HG02642 (cell line): ENCODE data around the gene ASTN2.

Source experiments
- ATAC-seq: cut with Tn5 transposase; IDR thresholded peaks from one replicate; pipeline ENCODE4 v1.9.1; 2021; ENCODE audit warnings: mild to moderate bottlenecking; ENCODE audit not compliant: unreplicated experiment, poor library complexity

The ASTN2 gene

DNA sequence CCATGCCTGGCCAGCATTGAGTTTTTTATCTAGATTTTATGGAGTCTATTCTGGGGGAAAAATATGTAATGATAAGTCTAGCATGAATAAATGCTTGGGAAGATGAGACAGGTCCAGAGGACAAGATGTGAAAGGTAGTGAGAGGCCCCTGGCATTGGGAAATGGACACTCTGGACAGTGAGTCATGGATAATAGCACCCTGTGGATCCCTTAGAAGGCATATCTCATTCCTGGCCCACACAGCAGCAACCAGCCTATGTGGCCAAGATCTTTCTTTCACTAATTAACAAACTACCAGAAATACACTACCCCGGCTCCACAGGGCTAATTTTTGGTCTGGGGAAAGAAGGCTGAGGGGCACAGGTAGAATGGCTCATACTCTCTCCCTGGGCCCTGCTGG lies 371.7 kb downstream of the ASTN2 start:
- no peak for ATAC-seq

DNA sequence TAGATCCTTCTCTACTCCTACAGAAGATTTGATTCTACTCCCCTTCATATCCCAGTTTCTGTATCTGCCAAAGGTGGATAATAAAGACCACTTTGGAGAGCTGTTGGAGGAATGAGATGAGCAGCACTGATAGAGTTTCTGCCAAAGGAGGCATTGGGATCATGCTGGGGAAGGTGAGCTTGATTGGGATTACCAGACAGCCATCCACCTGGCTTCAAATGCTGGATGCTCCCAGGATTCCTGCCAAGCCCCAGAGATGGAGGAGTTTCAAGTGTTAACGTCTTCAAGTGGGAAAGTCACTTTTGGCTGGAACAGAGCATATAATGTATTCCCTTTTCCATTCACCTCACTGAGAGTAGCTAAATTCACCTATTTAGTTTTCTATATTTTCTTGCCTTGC lies 379.3 kb downstream of the ASTN2 start:
- no peak for ATAC-seq

DNA sequence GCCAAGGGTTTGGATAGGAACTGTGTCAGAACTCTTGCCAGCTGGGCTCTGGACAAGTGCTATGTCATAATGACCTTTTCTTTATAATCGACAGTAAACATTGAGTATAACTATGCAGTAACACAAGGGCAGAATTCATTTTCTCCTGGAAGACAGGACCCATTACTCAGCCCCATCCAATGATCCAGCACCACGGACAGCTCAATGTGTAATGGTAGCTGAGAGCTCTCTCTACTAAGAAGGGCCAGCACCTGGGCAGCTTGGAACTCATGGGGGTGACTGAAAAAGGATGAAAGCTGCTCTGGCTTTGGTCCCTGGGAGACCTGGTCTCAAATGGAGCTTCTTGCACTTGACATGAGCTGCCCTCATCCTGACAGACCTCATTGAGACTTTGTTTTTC lies 380.0 kb downstream of the ASTN2 start:
- no peak for ATAC-seq

DNA sequence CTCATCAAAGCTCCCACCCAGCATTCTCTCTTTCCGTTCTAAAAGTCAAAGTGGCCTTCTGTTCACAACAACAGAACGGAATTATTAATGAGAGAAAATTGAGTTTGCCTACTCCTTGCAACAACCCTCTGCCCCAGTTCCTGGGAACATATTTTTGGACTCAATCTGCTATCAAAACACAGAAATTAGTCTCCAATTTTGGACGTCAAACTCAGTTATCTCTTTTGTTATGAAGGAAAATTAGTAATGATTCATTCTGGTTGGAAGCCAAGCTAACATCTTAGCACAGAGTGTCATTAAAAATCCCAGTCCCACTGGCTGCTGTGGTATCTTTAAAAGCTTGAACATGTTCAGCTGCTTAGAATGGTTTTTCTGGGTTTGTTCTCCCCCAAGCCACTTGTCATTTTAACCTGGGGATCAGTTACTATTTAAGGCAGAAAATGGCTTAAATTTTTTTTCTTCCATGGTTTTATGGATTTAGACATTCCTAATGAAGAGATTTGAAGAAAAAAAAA lies 384.5 kb downstream of the ASTN2 start:
- ATAC-seq = no peak

DNA sequence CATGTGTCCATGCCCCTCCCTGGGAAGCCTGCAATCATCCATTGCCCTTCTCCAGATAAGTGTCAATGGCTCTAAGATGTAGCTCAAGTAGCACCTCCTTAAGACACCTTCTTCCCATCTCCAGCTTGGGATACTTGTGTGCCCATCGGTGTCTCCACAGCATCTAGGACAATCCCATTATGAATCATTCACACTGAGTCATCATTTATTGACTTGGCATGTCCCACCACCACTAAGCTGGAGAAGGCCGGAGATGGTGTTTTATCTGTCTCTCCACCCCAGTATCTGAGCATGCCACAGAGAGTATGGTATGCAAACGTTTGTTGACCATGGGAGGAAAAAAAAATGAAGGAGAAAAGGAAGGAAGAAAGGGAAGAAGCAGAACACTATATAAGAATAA lies 385.5 kb downstream of the ASTN2 start:
- no peak for ATAC-seq

DNA sequence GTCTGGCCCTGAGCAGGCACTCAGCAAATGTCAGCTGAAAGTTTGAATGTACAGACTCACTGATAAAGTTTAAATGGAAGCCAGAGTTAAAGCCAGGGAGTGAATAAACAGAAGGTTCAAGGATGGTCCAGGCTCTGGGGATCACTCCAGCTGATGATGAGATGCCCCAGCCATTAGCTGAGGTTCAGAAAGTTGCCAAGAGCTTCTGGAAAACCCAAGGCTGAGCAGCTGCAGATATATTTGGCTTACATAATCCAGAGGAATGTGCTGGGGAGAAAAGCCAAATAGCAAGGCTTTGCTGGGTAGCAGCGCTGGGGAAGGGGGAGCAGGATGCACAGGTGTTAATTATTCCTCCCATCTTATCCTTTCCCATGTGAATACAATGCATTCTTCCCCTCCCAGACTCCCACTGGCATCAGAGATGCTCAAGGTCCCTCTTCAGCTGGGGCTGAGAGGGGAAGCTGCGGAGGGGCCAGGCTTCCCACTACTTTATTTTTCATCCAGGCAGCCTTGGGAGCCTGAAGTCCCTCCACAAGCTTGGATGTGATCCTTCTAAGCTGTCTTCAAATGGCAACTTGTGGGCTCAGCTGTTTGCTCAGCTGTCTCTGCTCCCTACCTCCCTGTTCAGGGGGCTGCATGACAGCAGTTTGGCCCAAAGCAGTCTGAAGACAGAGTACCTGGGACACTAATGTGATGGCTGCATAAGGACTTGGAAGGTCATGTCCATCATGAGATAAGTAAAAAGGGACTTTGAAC lies 386.6 kb downstream of the ASTN2 start:
- ATAC-seq = no peak

DNA sequence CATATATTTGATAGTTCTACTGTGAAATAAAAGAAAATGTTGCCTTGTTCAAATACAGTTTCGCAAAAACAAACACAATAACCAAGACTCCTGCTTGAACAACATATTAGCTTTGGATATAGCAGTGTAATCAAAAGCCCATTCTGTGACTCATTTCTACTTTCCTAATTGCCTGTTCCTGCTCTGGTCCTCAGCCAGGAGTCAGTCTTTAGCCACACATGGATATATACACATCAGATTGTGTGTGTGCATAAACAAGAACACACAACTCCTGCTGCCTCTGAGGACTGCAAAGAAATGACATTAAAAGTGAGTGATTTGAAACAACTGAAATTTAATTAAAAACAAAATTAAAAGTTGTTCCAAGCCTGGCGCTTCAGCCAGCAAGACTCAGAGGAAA lies 393.0 kb downstream of the ASTN2 start:
- ATAC-seq = no peak

DNA sequence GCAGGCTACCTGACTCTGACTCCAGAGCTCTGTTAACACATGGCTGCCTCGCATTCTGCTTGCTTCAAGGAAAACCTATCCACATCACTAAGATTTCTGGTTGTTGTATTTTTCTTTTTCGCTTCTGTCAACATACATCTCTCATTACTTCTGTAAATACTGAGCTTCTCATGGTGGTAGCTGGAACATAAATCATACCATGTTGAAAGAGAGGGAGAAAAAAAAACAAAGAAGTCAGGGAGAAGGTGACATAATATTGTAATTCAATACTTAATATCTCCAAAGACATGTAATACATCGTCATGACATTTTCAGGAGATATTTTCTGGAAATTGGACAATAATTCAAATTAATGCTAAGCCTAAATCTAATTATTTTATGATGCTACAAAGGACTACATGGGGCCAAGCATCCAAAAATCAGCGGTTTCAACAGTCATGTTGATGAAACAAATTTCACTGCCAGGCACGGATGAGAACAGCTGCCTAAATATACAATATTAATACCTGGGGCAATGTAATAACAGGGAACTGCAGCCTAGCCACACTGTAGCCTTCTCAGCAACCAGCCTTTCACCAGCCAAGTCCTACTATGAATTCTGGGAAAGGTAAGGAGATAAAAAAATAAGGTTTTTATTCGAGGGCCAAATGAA lies 395.8 kb downstream of the ASTN2 start:
- no peak for ATAC-seq

DNA sequence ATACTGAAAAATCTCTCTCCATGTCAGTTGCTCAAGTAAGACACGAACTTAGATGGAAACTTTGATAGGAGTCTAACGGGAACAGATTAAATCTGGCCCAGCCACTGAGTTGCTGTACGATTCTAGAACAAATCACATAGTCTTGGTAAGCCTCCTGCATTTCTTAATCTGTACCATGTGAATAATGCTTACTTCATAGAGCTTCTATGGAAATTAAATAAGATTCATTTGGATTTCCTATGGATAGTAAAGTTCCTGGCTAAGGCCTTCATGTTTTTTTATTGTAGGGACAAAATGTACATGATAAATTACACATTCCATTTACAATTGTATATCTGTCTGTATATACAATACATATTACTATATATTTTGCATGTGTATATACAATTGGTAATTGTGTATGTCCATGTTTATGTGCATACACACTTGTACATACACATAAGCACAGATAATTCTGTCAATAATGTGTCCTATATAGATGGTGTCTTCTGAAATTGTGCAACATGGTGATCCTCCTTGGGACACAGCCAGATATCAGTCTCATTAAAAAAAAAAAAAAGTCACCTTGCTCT lies 397.4 kb downstream of the ASTN2 start:
- ATAC-seq = no peak

DNA sequence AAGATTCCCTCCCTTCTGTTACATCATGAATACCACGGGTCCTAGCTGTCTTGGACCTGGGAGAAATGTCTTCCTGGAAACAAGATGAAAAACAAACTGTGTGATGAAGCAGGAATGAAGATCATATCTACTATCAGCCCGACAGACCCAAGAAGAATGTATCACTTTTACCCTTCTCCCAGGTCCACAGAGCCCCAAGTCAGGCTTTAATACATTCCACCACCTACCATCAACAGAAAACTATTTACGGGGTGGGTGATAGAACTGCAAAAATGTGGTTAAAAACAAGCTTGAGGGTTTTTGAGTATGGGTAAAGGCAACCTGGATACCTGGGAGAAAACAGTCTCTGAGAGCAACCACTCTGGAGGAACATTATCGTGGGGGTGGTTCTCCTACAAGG lies 400.8 kb downstream of the ASTN2 start:
- no peak for ATAC-seq

DNA sequence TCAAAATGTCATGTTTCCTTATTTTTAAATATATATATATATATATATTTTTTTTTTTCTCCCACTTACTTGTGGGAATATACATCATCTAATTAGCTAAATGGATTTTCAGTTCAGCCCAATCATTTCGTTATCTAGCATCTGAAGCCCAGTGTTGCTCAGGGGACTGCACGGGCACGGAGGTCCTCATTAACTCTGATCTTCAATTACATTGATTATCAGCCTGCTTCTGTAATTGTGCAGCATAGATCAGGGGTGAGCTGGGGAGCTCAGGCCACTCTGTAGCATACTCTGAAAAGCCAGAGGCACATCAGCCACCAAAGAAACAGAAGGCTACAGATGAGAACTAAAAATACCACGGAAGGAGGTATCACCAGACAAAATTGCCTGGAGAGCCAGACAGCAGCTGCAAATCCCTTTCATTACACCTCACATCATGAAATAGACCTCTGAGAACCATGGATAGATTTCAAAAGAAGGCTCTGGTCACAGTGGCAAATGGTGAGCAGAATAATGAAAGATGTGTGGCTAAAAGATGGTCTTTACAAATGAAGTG lies 401.3 kb downstream of the ASTN2 start:
- ATAC-seq = no peak

DNA sequence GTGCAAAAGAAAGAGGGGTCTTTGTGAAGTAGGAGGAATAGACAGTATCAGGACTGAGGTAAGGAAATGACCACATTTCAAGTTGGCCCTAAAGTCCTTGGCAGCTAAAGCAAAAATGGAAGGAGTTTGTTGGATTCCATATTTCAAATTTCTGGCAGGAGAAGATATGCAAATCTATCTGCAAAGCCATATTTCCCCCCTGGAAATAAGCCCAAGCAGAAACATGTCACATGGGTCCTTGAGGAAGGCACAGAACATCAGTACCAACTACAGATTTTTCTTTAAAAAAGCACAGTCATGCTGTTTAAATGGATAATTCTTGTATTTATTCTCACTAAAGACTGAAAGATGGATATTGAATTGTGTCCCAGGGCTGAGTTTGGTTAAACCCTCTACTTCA lies 404.8 kb downstream of the ASTN2 start:
- ATAC-seq = no peak

DNA sequence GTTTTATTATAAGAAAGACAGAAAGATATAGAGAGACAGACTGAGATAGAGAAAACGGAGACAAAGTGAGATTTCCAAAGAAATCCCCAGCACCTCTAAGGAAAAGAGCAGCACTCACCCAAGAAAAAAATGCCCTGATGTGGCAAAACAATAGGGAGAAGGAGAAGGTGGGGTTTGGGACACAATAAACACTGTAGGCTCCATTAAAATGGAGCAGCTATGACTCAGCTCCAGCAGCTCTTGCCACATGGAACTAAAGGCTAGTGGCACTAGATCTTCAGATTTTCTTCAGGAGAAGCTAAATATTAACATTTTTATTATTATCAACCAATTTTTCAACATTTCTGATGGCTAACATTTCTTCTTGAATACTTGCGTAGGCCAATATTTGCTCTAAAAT lies 406.0 kb downstream of the ASTN2 start:
- ATAC-seq = no peak

DNA sequence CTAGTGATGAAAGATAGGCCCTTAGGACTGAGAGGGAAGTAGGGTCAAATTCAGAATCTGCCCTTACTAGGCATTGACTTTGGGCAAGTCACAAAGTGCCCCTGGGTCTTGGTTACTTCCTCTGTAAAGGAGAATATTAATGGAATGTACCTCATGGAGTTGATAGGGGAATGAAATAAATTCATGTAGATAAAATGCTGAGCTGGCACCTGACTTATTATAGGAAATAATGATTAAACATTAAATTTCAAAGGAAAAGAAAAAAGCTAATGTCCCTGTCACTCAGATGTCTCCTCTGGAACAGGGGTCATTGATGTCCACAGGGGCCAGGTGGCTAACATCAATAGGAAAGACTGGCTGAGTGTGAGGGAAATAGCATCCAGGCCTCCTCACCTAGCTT lies 406.4 kb downstream of the ASTN2 start:
- ATAC-seq = no peak

DNA sequence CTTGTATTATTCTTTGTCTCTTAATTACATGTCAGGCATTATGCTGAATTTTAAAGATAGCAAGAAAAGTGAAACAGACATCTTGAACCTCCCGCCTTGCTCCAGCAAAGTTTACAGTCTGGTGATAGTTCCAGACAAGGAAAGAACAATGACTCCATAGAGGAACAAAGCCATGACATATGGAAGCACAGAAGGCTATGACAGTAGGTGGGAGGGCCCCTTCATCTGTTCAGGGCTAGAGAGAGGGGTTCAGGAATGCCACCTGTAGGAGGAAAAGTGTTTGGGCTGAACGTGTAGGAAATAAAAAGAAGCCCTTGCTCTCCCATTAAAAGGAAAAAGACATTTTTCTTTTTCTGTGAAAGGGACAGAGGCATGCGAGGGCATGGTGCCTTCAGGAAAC lies 412.2 kb downstream of the ASTN2 start:
- ATAC-seq = no peak

DNA sequence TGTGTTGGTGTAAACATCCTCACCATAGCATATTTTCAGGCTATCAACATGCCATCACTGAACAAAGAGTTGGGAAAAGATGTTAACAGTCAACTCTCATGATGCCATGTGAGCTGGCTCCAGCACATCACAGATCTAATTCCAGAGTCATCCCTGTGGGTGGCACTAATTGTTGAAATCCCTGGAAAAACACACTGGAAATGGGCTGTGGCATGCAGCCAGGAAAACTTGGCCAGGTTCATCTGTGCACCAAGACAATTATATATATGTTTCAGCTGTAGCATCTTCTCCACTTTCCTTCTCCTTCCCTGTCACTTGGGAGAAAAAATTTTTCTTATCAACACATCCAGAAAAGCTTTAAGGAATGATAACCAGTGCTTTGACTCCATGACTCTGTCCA lies 414.0 kb downstream of the ASTN2 start:
- no peak for ATAC-seq

DNA sequence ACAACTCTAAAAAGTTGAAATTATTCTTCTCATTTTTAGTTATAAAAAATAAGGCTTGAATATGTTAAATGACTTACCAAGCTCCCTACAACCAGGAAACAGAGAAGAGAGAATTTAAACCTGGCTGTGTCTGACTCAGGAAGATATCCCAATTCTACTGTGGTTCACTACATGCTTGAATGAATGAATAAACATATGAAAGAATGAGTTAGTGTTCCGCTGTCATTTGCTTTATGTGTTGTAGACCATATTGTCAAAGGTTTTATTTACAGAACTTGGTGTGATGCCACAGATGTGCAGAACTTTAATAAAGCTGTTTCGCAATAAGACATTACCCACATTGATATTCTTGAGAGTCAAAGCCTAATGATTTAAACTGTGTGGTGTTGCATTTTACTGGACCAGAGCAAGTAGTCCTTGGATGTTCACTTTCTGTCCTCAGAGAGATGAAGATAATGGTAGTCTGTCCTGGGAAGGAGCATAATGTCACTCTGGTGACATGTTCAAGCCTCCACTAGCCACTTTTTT lies 414.6 kb downstream of the ASTN2 start:
- ATAC-seq = no peak

DNA sequence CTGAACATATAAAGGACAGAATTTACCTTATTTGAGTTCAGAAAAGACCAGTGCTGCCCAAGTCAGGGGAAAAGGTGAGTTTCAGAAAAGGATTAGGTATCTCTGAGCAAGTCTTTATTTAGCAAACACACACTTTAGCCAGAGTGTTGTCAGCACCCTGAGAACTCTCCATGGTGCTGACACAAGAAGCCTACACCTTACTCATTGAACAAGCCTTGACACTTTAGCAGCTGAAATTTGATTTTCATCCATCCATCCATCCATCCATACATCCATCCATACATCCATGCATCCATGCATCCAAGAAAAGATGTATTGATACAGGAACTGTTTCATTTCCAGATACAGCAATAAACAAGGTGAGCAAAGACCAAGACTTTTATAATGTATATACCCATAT lies 416.6 kb downstream of the ASTN2 start:
- no peak for ATAC-seq

DNA sequence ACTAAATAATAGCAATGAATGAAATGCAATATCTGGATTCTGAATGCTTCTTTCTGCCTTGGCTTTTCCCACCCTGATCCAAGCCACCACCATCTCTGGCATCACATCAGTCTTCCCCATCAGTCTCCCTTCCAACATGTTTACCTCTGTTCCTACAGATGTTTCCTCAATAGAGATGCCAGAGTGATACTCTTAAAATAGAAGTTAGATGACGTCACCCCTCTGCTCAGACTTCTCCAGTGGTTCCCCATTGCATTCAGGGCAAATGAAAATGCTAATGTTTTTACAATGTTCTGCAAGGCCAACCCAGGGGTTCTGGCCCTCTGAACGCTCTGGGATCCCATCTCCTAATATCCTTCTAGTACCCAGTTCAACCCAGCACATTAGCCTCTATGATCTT lies 422.0 kb downstream of the ASTN2 start:
- ATAC-seq = no peak

DNA sequence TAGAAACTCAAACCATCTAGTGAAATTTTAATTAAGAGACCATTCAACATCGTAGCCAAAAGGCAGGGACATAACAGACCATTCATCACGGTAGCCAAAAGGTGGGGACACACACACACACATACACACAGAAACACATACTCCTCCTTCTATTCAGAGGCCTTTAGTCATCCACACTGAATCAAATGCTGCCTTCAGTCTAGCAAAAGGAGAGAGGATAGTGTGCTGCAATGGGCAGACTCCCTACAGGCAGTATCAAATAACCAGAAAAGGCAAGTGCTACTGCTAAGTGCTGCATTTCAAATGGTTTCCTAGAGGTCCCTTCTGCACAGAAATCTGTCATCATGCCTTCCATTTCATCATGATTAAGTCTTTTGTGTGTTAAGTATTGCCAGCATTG lies 423.8 kb downstream of the ASTN2 start:
- no peak for ATAC-seq

DNA sequence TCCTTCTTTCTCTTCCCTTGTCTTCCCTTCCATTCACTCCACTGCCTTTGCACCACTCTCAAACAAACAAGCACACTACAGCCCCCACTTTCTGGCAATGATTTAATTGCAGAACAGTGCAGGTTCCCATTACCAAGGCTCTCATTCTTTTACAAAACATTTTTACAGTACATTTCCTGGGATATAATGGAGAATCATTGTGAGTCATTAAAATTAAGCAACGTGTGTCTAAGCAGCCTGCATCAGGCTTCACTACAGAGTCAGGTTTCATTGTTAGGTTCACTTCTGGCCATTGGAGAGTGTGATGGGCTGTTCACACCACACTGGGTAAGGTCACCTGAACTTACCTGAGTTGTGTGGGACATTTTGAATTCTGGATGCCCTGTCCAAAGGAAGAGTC lies 424.3 kb downstream of the ASTN2 start:
- ATAC-seq = no peak
